Stimulated activated CD8-positive, alpha-beta memory T cell treated with anti-CD3 and anti-CD28 coated beads, Interleukin-4, amount 100 ng/mL, for 1 hour (primary cell): ENCODE data around the gene HSD17B8.

Experiments used
- DNase-seq, 2 donors: peaks; one replicate each; pipeline ENCODE4 v3.0.0-alpha.2; 2020; ENCODE audit warnings: low read depth in 2 of 2, low spot score in 1 of 2

HSD17B8 gene

DNA sequence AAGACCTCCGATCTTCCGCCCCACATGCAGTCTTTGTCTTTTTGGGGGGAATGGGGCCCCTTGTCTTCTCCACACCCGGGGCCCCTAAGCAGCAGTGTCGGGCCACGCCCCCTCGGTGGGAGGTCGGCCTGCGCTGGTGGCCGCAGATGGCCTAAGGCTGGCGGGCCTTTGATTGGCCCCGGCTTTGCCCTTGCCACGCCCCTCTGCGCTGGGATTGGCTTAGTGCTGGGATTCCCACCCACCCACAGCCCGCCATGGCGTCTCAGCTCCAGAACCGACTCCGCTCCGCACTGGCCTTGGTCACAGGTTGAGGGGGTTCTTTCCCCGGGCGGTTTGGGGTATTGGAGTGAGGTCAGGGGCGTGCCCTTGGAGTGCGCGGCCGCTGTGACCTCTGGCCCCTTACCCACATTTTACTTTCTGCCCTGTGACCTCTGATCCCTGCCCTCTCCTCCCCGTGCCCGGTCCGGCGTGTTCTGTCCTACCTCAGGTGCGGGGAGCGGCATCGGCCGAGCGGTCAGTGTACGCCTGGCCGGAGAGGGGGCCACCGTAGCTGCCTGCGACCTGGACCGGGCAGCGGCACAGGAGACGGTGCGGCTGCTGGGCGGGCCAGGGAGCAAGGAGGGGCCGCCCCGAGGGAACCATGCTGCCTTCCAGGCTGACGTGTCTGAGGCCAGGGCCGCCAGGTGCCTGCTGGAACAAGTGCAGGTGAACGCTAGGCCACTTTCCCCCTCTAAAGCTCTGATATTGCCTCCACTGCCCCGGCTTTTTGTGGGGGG lies at the start of gene HSD17B8:
TSS of gene HSD17B8 (plus strand) at position 241 of the 776 bp plus-strand sequence. CDS start at position 255, 14 bp downstream.
- DNase-seq: peak; percentile 79 to 89

DNA sequence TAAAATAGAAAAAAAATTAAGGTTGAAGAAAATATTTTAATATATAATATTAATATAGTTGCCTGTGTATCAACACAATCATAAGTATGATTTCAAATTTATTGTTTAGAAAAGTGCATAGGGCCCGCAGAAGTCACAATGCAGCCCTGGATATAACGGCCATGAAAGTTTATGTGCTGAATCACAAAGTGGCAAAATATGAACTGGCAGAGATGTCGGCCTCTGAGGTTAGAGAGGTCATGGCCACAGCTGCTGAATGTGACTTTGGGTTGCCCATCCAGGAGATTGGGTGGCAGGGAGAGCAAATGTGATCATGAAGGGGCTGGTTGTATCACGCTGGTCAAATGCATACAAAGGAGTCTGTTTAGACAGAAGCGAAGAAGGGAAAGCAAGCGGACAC lies 47.9 kb upstream of the HSD17B8 start:
- DNase-seq: no peak

DNA sequence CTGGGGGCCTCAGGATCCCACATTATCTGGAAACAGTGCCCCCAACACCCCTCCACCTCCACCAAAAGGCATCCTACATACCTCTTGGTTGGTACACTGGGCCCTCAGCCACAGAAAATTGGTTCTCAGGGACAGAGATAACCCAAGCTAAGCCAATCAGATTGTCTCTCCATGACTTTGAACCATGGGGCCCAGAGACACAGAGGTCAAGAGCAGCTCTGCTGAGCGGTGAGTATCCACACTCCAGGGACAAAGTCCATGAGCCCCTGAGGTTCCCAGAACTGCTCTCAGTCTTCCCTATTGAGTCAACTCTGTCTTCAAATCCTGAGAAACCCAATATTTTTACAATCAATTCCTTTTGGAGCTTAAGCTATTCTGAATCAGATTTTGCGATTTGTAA lies 47.5 kb upstream of the HSD17B8 start:
- no peak for DNase-seq

DNA sequence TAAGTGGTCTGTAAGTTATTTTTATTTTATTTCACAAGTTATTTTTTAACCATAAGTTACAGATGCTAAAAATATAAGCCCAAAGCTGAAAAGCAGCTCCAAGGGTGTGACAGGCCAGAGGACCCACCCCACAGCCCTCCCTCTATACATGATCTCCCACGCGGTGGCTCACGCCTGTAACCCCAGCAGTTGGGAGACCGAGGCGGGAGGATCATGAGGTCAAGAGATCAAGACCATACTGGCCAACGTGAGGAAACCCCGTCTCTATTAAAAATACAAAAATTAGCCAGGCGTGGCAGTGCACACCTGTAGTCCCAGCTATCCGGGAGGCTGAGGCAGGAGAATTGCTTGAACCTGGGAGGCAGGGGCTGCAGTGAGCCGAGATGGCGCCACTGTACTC lies 44.4 kb upstream of the HSD17B8 start:
- DNase-seq: no peak

DNA sequence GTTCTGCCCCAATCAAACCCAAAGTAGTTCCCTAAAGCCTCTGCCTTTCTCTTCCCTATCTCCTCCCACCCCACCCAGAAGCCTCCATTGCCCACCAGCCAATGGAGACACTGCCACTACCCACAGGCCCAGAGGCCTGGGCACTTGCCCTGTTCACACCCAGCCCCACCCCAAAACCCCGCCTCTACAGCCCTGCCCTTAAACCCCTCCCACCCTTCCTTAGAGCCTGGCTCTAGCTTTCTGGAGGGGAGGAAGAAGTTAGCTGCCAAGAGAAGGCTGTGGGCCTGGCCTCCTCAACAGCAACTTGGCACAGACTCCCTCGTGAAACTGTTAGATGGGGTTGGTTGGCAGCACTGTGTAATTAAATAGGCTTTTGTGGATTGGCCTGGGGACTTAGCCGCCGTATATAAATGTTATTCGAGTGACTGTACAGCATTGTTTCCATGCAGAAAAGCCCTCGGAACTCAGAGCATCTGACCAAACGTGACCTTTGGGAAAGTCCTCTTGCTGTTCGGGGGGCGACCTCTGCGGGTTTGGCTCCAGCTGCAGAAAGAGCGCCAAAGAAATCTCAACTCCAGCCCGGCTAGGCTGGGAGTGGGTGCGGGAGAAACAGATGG lies 43.6 kb upstream of the HSD17B8 start:
- no peak for DNase-seq

DNA sequence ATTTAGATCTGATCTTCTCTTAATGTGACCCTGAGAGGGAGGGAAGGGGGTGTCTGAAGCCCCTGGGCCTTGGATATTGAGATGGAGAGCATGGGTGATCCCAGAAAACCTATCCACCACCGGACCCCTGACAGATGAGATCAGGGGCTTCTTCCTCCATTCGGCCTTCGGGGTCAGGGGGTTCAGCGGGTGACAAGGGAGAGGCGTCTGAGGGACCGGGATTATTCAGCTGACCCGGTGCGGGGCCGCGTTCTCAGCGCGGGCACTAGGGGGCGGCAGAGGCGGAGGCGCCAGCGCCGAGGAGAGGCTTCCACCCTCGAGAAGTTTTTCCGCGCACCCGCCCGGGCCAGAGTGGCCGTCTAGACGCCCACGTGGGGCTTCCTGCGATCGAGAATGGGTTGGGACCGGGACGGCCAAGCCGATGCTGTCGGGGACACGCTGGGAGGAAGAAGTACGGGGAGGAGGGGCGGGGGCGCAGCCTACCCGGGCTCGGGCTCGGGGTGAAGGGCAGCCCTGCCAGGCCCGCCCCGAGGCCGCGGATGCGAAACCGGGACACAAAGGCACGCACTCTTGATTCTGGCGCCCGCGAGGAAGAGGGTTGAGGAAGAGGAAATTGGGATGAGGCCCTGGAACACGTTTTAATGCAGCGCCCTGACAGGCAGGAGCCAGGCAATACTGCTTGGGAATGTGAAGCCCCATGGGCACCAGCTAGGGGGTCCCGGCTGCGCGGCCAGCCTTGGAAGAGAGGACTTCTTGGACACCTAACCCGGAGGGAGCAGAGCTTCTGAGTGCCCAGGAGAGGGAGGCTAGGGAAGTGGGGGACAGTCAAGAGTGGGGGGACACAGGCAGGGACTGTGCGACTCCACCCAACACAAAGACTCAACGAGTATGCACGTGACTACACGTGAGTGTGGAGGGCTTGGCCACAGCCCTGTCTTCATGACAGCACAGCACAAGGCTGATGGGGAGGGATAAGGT lies 42.8 kb upstream of the HSD17B8 start:
- peak; percentile 60 to 78 for DNase-seq

DNA sequence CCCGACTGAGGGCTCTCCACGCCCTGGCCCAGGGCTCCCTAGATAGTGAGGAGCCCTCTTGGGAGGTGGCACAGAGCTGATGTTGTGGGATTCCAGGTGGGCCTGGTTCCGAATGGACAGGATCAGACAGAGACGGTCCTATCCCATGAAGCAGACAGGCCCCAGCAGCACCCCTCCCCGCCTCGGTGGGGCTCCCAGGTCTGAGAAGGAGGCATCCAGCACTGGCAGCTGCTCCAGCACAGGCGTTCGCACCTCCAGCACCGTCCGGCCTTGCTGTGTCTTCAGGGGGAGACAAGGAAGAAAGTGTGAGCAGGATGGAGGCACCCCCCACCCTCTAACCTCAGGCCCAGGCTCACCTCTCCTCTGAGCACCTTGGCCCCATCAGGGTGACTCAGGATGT lies 40.9 kb upstream of the HSD17B8 start:
- no peak for DNase-seq

DNA sequence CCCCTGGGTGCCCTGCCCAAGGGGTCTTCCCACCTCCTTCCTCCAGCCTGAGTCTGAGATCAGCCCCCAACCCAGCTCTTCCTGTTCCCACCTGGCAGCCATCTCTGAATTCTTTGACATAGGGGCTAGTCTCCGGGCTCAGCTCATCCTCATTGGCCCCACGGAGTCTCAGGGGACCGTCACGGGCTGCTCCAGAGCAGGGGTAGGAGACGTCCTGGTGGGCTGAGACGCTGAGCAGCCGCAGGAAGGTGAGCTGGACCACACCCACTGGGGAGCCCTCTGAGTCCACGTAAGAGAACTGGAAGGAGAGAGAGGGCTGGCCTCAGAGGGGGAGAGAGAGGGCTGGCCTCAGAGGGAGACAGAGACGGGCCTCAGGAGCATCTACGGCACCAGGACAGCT lies 40.3 kb upstream of the HSD17B8 start:
- DNase-seq: no peak

DNA sequence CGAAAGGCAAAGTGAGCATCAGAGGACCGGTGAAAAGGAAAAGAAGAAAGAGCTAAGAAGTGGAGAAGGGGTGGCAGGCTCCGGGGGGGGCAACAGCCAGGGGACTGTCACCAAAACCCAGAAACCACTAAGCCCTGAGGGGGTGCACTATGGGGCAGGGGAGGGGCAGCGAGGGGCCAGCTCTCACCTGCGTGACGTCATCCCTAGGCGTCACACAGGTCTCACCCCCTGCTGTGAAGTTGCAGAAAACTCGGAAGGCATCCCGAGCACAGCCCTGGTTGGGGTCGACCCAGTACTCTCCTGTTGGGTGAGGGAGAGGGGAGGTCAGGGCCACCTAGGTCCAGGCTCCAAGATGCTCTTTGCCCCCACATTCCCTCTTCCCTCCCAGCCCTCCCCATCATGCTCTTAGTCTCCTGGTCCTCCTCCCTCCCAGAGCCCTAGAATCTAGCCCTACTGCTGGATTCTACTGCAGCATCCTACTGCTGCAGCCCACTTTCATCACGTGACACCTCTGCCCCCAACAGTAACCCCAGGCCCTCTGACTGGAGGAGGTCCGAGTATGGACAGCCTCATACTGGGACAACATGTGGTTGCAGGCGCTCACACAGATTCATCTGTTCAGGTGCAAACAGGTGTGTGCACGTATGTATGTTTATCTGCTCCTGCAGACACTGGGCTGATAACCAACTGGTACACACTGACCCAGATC lies 39.6 kb upstream of the HSD17B8 start:
- no peak for DNase-seq

DNA sequence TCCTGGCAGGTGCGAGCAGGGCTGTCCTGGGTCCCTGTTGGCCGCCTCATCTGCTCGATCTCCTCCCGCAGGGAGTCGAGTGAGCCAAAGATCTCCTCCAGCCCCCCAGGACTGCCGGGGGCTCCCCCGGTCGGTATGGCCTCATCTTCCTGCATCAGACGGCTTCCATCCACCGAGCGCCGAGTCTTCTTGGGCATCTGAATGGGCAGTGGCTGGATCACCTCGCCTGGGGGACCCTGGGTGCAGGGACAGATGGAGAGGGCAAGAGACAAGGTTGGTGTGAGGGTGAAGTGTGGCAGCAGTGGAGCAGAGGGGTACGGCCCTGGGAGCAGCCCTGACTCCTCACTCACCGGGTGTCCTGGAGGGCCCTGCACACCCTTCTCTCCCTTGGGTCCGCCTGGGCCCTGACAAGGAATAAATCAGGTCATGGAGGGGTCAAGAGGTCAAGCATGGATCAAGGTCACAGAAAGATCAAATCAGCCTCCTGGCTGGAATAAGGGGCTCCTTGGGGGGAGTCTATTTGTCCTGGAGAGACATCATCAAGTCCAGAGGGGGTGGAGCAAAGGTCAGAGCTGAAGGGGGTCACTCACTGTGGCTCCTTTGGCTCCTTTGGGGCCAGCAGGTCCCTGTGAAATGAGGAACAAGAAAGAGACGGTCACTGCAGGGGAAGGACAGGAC lies 38.7 kb upstream of the HSD17B8 start:
- DNase-seq: no peak

DNA sequence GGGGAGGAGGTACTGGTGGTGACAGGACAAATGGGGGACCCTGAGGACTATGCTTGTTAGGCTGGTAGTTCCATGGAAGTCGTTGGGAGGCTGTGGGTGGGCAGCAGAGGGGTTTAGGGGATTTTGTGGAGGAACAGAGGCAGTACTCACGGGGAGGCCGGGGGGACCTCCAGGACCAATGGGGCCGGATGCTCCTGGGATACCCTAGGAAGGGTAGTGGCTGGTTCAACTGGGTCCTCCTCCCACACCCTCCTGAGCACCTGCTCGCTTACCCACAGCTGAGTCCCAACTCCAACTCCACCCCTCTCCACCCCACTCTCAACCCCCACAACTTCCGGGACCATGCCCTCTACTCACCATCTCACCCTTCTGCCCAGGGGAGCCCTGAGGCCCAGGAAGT lies 38.1 kb upstream of the HSD17B8 start:
- no peak for DNase-seq

DNA sequence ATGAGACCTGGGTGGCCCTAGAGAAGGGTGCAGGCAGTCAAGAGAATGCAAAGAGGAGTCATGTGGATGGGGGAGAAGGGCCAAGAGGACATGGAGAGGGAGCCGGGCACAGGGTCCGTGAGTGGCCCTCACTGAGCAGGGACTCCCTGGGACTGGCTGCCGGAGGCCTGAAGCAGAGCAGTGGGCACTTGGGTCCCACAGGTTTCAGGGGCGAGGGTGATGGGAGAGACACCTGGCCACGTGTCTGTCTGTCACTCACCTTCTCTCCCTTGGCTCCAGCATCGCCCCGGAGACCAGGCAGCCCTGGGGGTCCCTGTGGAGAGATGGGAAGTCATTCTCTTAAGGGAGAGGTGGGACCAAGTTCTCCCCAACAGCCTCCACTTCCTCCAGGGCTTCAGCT lies 37.6 kb upstream of the HSD17B8 start:
- DNase-seq: no peak

DNA sequence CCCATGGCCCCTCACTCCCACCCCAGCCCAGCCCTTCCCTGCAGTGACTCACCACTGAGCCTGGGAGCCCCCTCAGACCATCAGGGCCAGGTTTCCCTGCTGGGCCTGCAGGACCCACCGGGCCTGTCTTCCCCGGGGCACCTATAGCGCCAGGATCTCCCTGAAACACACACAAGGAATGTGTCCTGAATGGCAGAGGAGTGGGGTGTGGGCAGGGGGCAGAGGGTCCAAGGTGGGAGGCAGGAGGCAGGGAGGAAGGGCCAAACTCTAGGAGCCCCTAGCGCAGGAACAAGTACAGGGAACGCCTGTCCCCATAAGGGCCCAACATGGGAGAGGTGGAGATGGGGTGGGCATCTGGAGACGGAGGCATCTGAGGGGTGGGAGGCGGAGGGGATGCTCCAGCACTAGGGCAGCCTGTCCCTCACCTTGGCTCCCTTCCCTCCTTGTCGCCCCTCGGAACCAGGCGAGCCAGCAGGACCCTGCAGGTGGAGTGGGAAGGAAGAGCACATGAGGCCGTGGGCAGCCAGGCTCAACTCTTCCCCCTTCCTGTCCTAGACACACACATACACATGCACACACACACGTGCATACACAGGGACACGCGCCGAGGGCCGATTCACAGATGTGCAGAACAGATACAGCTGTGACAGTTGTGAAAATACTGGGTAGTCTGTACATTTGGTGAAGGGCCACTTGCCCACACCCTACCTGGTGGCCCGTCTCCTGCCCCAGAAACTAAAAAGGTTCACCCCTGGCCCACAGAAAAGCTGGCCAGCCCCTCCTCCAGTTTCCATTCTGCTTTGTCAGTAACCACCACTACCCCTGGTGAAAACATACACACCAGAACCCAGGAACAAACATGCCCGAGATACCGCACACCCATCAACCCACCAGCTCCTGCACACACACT lies 36.8 kb upstream of the HSD17B8 start:
- DNase-seq: no peak

DNA sequence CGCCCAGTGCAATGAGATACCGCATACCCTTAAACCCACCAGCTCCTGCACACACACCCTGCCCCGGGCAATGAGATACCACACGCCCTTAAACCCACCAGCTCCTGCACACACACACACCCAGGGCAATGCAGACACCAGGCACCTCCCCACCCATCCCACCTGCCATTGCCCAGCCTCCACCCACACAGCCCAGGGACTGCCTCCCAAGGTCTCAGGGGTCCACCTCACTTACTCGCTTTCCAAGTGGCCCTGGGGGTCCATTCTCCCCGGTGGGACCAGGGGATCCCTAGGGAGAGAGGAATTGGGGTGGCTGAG lies 36.2 kb upstream of the HSD17B8 start:
- no peak for DNase-seq

DNA sequence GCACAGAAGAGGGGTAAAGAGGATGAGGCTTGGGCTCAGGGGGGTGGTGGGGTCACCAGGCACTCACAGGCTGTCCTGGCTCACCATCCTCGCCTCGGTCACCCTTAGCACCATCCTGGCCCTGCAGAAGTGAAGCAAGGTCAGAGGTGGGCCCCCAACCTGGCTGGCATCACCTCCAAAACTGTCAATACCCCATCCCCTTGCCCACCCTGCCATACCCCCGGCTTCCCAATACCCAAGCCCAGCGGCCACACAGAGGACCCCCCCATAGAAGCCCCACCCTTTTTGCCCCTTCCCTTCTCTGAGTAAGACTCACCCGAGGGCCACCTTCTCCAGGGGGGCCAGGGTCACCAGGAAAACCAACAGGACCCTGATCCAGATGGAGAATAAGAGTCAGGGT lies 35.8 kb upstream of the HSD17B8 start:
- DNase-seq: no peak

DNA sequence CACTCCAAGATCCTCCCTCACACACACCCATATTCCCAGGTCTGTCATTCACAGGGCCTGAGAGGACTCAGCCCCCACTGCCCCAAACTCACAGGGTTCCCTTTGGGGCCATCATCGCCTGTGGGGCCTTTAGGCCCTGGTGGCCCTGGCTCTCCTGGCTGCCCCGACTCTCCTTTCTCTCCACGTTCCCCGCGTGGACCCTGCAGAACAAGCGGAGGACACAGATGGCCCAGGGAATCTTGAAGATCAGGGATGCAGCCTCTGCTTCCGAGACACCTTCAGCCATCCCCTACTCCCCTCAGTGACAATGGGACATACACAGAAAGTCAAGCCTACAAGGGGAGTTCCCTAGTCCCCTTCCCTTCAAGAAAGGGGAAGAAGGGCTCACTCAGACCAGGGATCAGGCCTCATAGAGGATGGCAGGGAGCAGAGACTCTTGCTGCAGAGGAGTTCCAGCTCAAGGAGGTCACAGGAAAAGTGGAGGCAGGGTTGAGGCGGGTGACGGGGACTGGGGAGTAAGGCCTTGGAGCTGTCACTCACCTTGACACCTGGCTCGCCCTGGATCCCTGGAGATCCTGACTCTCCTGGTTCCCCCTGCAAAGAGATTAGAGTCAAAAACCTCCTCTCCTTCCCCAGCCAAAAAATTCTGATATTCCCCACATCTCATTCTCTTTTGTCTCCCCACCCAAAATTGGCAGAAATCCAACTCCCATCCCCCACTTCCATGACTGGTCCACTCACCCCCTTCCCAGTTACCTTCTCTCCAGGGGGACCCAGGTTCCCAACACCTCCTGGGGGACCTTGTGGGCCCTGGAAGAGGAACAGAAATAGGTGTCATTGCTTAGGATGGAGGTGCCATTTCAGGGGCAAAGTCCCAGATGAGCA lies 34.9 kb upstream of the HSD17B8 start:
- DNase-seq: no peak

DNA sequence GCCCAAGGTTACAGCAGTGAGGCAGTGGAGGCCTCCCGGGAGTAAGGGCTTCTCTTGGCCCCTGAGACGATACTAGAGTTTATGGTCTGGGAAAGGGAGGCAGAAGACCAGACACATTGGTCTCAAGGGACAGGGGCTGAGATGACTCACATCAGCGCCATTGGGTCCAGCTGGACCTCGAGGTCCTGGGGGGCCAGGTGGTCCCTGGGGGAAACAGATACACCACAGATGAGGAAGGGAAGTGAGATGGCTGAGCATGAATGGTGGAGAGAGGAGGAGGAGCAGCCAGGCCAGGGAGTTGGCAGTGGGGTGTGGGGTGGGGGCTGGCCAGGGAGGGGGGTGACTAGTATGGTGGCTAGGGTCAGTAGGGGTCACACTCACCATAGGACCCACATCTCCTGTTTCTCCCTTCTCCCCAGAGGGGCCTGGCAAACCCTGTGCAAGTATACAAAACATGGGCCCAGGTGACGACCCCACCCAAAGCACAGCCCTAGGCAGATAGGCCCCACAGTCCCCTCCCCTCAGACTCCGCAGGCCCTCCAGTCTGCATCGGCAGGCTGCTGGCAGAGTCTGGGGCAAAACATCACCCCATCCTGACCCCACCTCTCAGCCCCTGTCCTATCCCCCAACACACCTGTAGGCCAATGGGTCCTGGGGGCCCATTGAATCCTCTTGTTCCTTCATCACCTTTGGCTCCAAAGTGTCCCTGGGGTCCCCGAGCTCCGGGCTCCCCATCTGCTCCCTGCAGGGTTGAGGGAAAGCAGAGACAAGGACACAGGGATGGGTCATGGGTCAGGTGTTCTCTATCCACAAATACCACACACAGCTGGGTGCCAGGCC lies 34.1 kb upstream of the HSD17B8 start:
- no peak for DNase-seq
